GM21526 (cell line): Measurements from ENCODE around the gene SGCG.
A peak's percentile ranks its signal among the peaks of the same experiment; 100 is the strongest.

Source experiments
- ATAC-seq: cut with Tn5 transposase; IDR thresholded peaks from one replicate; pipeline ENCODE4 v1.9.1; 2021; ENCODE audit warnings: moderate library complexity; ENCODE audit not compliant: unreplicated experiment, low FRiP score

Gene SGCG

GRCh38 chr13:23322353-23323336, 141.9 kb downstream of the SGCG start:
- no peak for ATAC-seq

GRCh38 chr13:23323946-23324709, 143.3 kb downstream of the SGCG start:
- ATAC-seq, result no peak

- ATAC-seq, result peak; percentile 38
These were observed 144.4 kb downstream of the SGCG start for GRCh38 chr13:23325191-23325590.

DNA sequence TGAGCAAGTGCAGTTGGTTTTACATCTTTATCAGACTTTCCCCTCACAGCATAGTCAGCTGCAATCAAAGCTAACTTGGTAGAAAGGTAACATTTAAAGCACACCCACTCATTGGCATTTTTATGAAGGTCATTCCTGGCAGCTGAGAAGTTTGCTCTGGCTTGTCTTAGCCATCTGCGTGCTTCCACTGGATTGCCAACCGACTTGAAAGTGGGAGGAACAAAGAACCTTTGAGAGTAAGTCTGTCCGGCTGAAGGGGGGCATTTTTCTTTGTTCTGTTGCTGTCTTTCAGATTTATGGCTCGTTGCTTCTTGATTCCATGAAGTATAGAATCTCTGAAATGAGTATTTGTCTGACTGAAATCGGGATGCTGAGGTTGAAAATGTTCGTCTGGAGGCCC, 149.6 kb downstream of the SGCG start:
- no peak for ATAC-seq

GRCh38 chr13:23339225-23339624, 158.4 kb downstream of the SGCG start:
- ATAC-seq, result no peak

- ATAC-seq, result no peak
These were observed 164.3 kb downstream of the SGCG start for GRCh38 chr13:23344931-23345595.

- no peak for ATAC-seq
These were observed 166.8 kb downstream of the SGCG start for GRCh38 chr13:23347601-23348000.

DNA sequence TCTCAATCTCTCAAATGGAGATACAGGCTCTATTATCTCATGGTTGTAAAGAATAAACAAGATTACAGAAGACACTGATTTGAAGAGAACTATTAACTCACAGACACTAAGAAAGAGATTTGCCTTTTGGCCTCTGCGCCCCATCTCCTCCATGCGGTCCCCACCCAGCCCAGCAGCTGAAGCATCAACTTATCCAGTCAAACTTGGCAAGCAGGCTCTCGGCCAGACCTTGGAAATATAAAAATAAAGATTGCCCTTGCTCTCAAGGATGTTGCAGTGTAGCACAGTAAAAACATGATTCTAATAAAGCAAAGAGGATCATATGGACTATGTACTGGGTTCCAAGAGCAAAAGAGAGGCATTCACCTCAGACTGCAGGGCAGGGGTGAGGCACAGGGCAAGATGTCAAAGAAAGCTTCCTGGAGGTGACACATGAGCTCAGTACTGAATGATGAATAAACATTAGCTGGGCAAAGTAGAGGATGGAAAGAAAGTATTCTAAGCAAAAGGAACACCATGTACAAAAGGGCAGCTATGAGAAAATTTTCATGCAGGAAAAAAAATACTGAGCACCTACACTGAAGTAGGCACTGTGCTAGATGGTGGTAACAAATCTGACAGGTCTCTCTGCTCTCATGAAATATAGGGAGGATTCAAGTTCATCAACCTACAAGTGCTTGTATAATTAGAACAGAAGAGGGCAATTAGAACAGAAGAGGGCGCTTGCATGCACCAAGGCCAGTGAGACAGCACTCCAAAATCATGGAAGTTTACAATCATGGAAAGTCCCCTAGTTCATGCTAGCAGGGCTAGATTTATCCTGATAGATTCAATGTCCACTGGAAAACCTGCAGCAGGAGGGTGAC, 167.7 kb downstream of the SGCG start:
- ATAC-seq, result no peak

GRCh38 chr13:23349161-23349897, 168.6 kb downstream of the SGCG start:
- no peak for ATAC-seq

DNA sequence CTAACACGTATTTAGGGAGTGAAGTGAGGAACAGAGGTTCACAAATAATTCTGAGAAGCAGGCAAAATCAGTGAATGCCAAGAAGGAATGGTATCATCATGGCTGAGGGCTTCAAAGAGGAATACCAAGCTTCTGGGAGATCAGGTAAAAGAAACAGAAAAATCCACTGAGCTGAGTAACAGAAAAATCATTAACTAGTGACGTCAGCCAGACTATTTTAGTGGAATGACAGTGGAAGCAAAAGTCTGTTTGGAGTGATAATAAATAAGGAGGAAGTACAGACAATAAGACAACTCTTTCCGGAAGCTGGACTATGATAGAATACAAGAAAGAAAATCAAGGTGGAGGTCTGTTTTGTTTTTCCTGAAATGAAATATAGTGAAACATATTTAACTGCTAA, 169.2 kb downstream of the SGCG start:
- no peak for ATAC-seq

GRCh38 chr13:23352161-23352560, 171.4 kb downstream of the SGCG start:
- ATAC-seq, result no peak

- no peak for ATAC-seq
These were observed 173.7 kb downstream of the SGCG start for GRCh38 chr13:23354520-23354919.

DNA sequence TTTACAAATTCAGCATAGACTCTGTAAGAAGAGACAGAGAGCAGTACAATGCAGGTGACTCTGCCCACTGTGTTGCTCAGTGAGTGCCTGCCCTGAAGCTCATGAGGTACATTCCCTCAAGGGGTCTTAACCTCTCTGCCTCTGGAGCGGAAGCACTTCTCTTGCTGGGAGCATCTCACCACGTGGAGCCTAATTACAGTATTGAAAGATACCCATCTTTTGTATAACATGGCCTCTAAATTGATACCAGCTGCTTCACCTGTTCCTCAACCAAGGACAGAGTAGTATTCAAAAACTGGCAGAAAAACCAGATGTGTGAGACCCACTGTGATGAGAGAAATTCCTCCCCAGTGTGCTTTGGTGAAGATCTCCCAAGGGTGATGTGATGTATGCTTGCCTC, 175.6 kb downstream of the SGCG start:
- no peak for ATAC-seq

DNA sequence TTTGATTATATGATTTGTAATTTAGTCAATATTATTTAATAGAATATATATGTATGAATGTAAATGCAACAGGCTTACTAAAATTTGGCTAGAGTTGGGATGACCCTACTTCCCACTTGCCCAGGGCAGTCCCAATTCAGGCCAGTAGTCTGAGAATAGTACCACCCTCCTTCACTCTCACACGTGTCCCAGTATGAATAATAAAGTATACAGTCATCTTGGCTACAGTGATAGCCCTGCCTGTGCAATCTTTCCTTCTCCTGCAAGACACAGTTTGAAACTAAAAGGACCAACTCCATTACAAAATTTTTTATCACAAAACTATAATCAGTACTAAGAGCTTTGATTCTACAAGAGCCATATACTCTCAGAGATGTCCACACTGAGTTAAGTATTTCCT, 176.6 kb downstream of the SGCG start:
- no peak for ATAC-seq

- ATAC-seq, result no peak
These were observed 179.1 kb downstream of the SGCG start for GRCh38 chr13:23359882-23360281.

DNA sequence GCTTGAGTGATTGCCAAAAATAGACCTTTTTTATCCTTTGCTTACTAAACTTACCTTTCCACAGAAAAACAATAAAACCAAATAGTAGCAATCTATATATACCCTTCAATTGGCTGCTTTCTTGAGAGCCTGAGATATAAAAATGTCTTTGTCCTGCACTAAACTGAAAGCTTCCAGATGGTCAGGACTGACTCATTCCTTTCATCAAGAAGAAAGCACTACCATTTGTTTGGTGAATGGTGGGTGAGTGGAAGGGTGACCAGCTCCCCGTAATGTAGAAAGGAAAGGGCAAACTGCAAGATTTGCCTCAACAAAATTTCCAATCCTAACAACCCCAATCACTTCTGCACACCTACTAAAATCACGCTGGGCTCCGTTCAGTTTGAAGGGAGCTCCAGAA, 184.9 kb downstream of the SGCG start:
- ATAC-seq, result no peak

GRCh38 chr13:23367907-23368306, 187.1 kb downstream of the SGCG start:
- no peak for ATAC-seq

DNA sequence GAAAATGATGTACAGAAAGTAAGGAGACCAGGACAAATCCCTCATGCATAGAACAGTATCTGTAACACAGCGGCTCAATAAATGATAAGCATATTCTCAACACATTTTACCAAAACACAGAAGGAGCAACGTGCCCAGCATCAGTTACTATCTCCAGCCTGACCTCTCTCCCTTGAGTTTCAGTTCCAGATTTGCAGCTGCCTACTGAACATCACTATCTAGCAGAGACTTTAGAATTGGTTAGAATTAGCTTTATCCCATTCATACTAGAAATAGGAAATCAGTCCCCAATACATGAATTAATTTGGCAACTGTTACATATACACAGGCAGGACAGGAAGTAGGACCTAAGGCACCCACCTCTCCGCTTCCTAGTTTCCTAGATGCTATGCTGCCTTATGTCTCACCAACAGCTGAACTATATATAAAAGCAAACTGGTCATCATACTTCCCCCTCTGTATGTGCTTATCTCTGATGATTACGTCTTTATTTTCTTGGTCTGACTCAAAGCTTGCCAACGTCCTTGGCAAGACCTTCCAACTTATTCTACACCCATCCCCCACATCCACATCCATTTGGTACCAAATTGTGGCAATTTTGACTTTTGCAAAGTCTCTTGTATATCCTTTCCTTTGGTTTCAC, 191.6 kb downstream of the SGCG start:
- ATAC-seq, result no peak
